Loucy (cell line): ENCODE results near the gene CDK19.

ENCODE experiments used
- H2AFZ ChIP-seq: fragments of 200-600 bp; sonication (generic); 2 replicates; pipeline ENCODE4 v1.6.0; 2016; ENCODE audit warnings: antibody characterized with exemption, mild to moderate bottlenecking, low read length, moderate library complexity
- H3F3A ChIP-seq: fragments of 200-600 bp; 2 replicates; pipeline ENCODE4 v1.6.0; 2016; ENCODE audit warnings: antibody characterized with exemption, low read depth, mild to moderate bottlenecking
- H3K27me3 ChIP-seq: fragments of 200-600 bp; sonication (generic); 2 replicates; pipeline ENCODE4 v1.6.1; 2014; ENCODE audit warnings: low read length, mild to moderate bottlenecking; ENCODE audit not compliant: insufficient read depth, poor library complexity, severe bottlenecking
- H3K36me3 ChIP-seq: fragments of 200-600 bp; sonication (generic); 2 replicates; pipeline ENCODE4 v1.6.1; 2016; ENCODE audit warnings: low read length; ENCODE audit not compliant: insufficient read depth
- H3K4me1 ChIP-seq: fragments of 200-600 bp; sonication (generic); 2 replicates; pipeline ENCODE4 v1.5.1; 2014; ENCODE audit warnings: low read length, mild to moderate bottlenecking; ENCODE audit not compliant: insufficient read depth, poor library complexity, severe bottlenecking
- H3K4me2 ChIP-seq: fragments of 200-600 bp; sonication (generic); 2 replicates; pipeline ENCODE4 v1.6.0; 2014; ENCODE audit warnings: antibody characterized with exemption, low read length, low read depth, mild to moderate bottlenecking; ENCODE audit not compliant: poor library complexity, severe bottlenecking
- H3K4me3 ChIP-seq: fragments of 200-600 bp; sonication (generic); 2 replicates; pipeline ENCODE4 v1.5.1; 2014; ENCODE audit warnings: low read length, mild to moderate bottlenecking, mixed read lengths; ENCODE audit not compliant: poor library complexity, severe bottlenecking
- H3K79me2 ChIP-seq: fragments of 200-600 bp; sonication (generic); 2 replicates; pipeline ENCODE4 v1.6.1; 2014; ENCODE audit warnings: low read length; ENCODE audit not compliant: insufficient read depth
- H3K9ac ChIP-seq: fragments of 200-600 bp; sonication (generic); 2 replicates; pipeline ENCODE4 v1.6.0; 2014; ENCODE audit warnings: mild to moderate bottlenecking, low read depth, low read length, moderate library complexity; ENCODE audit not compliant: poor library complexity, severe bottlenecking
- H3K9me2 ChIP-seq: fragments of 200-600 bp; sonication (generic); replicated peaks from 2 replicates; pipeline ENCODE4 v1.6.1; 2016; ENCODE audit warnings: low read depth, low read length, mixed read lengths
- H3K9me3 ChIP-seq: fragments of 200-600 bp; sonication (generic); 2 replicates; pipeline ENCODE4 v1.6.1; 2014; ENCODE audit warnings: mild to moderate bottlenecking, antibody characterized with exemption, low read length, low read depth; ENCODE audit not compliant: insufficient read depth
- H4K20me1 ChIP-seq: fragments of 200-600 bp; sonication (generic); 2 replicates; pipeline ENCODE4 v1.6.0; 2014; ENCODE audit warnings: antibody characterized with exemption, low read length, mild to moderate bottlenecking; ENCODE audit not compliant: insufficient read depth, poor library complexity, severe bottlenecking
- EZH2phosphoT487 ChIP-seq: fragments of 200-600 bp; IDR thresholded peaks from 2 replicates; pipeline ENCODE4 v1.6.1; 2018; ENCODE audit warnings: antibody characterized with exemption, mild to moderate bottlenecking, moderate library complexity, borderline replicate concordance
- TF ChIP-seq, protein P1 (sequence below): fragments of 200-600 bp; sonication (generic); conservative IDR thresholded peaks from 2 replicates; pipeline ENCODE4 v1.5.1; 2014; ENCODE audit warnings: mild to moderate bottlenecking, antibody characterized with exemption, low read length

The CDK19 gene

DNA sequence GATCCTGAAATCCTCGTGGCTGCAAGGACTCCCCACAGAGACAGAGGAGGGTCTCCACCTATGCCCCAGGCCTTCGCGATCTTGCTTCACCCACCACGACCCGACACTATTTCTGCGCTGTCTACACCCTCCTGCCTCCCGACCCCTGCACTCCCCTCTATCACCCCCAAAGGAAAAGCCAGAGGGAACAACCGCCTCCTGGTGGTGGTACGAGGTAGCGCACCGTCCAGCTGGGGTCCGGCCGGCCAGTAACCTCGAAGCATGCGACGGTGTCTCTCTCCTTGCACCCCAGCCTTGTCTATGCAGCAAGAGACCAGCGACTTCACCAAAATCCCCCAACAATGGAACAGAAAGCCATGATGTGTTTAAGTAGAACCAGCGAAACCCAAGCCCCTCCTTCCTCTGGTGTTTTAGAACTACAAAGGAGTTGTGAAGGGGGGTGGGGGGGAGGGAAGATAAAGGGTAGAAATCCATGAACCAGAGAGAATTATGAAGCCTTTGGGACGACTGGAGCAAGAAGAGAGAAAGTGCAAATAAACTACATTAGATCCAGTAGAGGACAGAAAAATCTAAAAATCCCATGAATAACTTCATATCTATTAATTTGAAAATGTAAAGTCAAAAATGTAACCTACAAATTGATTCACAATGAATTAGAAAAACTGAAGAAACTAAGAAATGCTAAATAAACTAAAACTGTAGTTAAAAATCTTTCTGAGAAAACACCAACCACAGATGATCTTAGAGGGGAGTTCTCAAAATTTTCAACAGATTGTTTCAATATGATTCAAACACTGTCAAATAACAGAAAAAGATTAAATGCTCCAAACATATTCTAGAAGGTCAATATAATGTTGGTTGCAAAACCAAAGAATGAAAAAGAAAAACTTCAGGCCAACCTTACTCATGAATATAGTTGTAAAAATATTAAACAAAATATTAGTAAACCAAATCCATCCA is 168.0 kb downstream of the CDK19 start:
- H3K4me2 ChIP-seq: no peak overlapping the region

DNA sequence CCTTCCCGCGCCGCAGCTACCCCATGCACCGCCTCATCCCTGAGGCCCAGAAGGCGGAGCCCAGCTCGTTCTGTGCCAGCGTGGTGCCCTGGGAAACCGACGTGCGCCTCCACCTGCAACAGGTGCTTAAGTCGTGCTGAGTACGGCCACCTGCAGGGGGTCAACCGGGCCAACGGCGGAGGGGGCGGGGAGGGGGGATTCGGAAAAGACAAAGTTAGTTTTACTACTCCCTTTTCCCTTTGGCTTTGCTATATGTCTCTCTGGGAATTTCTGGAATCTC is 168.9 kb downstream of the CDK19 start:
- no peak overlapping the region for H3K9ac ChIP-seq

More for the DNA sequence above, 168.0 kb downstream of the CDK19 start:
- no peaks in the 10 kb centered on the region for H3F3A ChIP-seq
- no peak overlapping the region for H3K4me3 ChIP-seq
- H3K4me1 ChIP-seq: no peaks in the 10 kb centered on the region
- H3K27me3 ChIP-seq: no peaks in the 10 kb centered on the region
- H3K79me2 ChIP-seq: no peaks in the 10 kb centered on the region
- H3K36me3 ChIP-seq: peaks cover 29% of the 10 kb centered on the region; the same call in 1 of the 2 replicates
- H3K9me3 ChIP-seq: no peaks in the 10 kb centered on the region
- H4K20me1 ChIP-seq: no peaks in the 10 kb centered on the region
- no peak overlapping the region for H3K9ac ChIP-seq
- TF ChIP-seq, protein P1, sequence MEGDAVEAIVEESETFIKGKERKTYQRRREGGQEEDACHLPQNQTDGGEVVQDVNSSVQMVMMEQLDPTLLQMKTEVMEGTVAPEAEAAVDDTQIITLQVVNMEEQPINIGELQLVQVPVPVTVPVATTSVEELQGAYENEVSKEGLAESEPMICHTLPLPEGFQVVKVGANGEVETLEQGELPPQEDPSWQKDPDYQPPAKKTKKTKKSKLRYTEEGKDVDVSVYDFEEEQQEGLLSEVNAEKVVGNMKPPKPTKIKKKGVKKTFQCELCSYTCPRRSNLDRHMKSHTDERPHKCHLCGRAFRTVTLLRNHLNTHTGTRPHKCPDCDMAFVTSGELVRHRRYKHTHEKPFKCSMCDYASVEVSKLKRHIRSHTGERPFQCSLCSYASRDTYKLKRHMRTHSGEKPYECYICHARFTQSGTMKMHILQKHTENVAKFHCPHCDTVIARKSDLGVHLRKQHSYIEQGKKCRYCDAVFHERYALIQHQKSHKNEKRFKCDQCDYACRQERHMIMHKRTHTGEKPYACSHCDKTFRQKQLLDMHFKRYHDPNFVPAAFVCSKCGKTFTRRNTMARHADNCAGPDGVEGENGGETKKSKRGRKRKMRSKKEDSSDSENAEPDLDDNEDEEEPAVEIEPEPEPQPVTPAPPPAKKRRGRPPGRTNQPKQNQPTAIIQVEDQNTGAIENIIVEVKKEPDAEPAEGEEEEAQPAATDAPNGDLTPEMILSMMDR: peak; percentile 67
- TF ChIP-seq EZH2phosphoT487: no peak
- H3K9me2 ChIP-seq: no peaks in the 10 kb centered on the region
- no peak overlapping the region for H2AFZ ChIP-seq

DNA sequence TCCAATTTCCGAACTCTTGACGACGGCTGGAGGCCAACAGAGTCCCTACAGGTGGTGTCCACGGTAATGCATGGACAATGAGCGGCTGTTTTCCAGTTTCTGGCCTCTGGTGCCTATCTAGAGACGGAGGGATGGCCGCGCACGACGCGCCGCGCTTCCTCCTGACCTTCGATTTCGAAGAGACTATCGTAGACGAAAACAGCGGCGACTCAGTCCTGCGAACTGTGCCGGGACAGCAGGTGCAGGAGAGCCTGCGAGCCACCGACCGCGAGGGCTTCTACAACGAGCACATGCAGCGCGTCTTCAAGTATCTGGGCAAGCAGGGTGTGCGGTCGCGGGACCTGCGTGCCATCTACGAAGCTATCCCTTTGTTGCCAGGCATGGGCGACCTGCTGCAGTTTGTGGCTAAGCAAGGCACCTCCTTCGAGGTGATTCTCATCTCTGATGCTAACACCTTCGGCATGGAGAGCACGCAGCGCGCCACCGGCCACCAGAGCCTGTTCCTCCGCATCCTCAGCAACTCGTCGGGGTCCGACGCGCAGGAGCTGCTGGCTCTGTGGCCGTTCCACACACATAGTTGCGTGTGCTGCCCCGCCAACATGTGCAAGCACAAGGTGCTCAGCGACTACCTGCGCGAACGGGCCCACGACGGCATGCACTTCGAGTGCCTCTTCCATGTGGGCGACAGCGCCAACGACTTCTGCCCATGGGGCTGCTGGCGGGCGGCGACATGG is 169.4 kb downstream of the CDK19 start:
- Histone ChIP-seq H3K4me2 (no peak overlapping the region), H3K27me3 (no peaks in the 10 kb centered on the region), H3K4me3 (no peak overlapping the region), H3F3A (no peaks in the 10 kb centered on the region), H3K36me3 (peaks cover 24% of the 10 kb centered on the region; the same call in 1 of the 2 replicates), H3K9me2 (no peaks in the 10 kb centered on the region), H3K4me1 (no peaks in the 10 kb centered on the region), H3K9ac (no peak overlapping the region), H3K9me3 (no peaks in the 10 kb centered on the region), H2AFZ (no peak overlapping the region), H3K79me2 (no peaks in the 10 kb centered on the region), H4K20me1 (no peaks in the 10 kb centered on the region)
- TF ChIP-seq, protein P1: no peak
- TF ChIP-seq EZH2phosphoT487: no peak

More for the DNA sequence above, 168.9 kb downstream of the CDK19 start:
- Histone ChIP-seq H3K9me2 (no peaks in the 10 kb centered on the region), H3K79me2 (no peaks in the 10 kb centered on the region), H3K4me2 (no peak overlapping the region), H3F3A (no peaks in the 10 kb centered on the region), H3K4me3 (no peak overlapping the region), H3K9me3 (no peaks in the 10 kb centered on the region), H3K27me3 (no peaks in the 10 kb centered on the region), H4K20me1 (no peaks in the 10 kb centered on the region), H3K36me3 (peaks cover 25% of the 10 kb centered on the region; the same call in 1 of the 2 replicates), H2AFZ (no peak overlapping the region), H3K4me1 (no peaks in the 10 kb centered on the region)
- TF ChIP-seq EZH2phosphoT487: no peak
- TF ChIP-seq, protein P1: no peak
